ENCODE measurements around the gene NACA2. TPM values are rescaled to one million over a fixed set of nuclear protein-coding genes. Genes with fewer than 3 reads are reported as not detected.

The NACA2 gene
- total and polyA plus RNA-seq, 4 donors, result 0.08 to 0.32 TPM; not detected in 2

DNA sequence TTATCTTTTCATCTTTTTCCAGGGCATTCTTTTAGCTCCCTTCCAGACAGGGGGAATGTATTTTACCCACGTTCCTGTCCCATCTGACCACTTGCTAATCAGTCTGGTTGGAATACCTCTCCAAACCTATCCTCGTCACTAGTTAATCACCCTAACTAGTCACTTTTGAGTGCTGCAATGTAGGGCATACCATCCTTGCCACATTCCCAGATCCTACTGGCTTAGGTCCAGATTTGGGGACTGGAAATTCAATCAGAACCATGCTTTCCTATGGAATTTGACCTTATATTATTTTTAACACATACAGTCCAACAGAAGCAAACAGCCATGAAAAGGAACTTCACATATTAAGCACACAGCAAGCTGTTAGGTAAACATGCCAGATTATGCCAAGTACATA lies 29.7 kb downstream of the NACA2 start (continued):
- TF ChIP-seq REST (IDR thresholded peaks at IDR 0.05) (no peak), EGR1 (IDR thresholded peaks at IDR 0.05; ENCODE audit: low read depth in 2 of 2) (no peak), MAX (IDR thresholded peaks at IDR 0.05) (no peak), RXRA (IDR thresholded peaks at IDR 0.05) (no peak)

- 89% methylated on average over 6 of the region's 6 CpGs for WGBS
Observed at GRCh38 chr17:61560071-61560470, 30.9 kb downstream of the NACA2 start.

GRCh38 chr17:61556224-61557188 lies 34.5 kb downstream of the NACA2 start:
- no peak overlapping the region for H3K4me3 ChIP-seq (ENCODE audit: low read depth in 1 of 3, low read length in 3 of 3)
- no peak overlapping the region for H3K9ac ChIP-seq (ENCODE audit: low read depth in 1 of 2, low read length in 2 of 2)
- no peaks in the 10 kb centered on the region for H3K4me1 ChIP-seq (ENCODE audit: control insufficient read depth in 4 of 4, insufficient read depth in 4 of 4, low read length in 3 of 4)
- no peak for TF ChIP-seq FOXA2 (IDR thresholded peaks at IDR 0.05)
- no peak for TF ChIP-seq REST (IDR thresholded peaks at IDR 0.05)
- TF ChIP-seq FOXA1 (IDR thresholded peaks at IDR 0.05), result no peak
- no peak for TF ChIP-seq RXRA (IDR thresholded peaks at IDR 0.05)
- no peak for TF ChIP-seq TAF1 (conservative IDR thresholded peaks at IDR 0.05)
- TF ChIP-seq, protein P1, sequence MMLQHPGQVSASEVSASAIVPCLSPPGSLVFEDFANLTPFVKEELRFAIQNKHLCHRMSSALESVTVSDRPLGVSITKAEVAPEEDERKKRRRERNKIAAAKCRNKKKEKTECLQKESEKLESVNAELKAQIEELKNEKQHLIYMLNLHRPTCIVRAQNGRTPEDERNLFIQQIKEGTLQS (IDR thresholded peaks at IDR 0.05), result no peak
- H3K9me3 ChIP-seq (ENCODE audit: control insufficient read depth in 4 of 4, low read length in 3 of 4), result no peaks in the 10 kb centered on the region
- no peaks in the 10 kb centered on the region for H3K36me3 ChIP-seq (ENCODE audit: control insufficient read depth in 4 of 4, insufficient read depth in 3 of 4, low read depth in 1 of 4, low read length in 3 of 4)
- H3K27me3 ChIP-seq (ENCODE audit: control insufficient read depth in 4 of 4, insufficient read depth in 4 of 4, low read length in 3 of 4), result peaks cover 0 to 2% (median 0%) of the 10 kb centered on the region in 4 donors
- no peak for DNase-seq (ENCODE audit: low spot score)
- no peak overlapping the region for H3K27ac ChIP-seq (ENCODE audit: low read depth in 1 of 2, low read length in 2 of 2)
- 61% methylated on average over 10 of the region's 10 CpGs for WGBS

More at GRCh38 chr17:61560071-61560470, 30.9 kb downstream of the NACA2 start:
- H3K27me3 ChIP-seq (ENCODE audit: control insufficient read depth in 4 of 4, insufficient read depth in 4 of 4, low read length in 3 of 4), result no peaks in the 10 kb centered on the region
- no peak overlapping the region for H3K4me3 ChIP-seq (ENCODE audit: low read depth in 1 of 3, low read length in 3 of 3)
- DNase-seq (ENCODE audit: low spot score), result no peak
- H3K4me1 ChIP-seq (ENCODE audit: control insufficient read depth in 4 of 4, insufficient read depth in 4 of 4, low read length in 3 of 4), result no peaks in the 10 kb centered on the region
- no peak overlapping the region for H3K27ac ChIP-seq (ENCODE audit: low read depth in 1 of 2, low read length in 2 of 2)
- no peaks in the 10 kb centered on the region for H3K36me3 ChIP-seq (ENCODE audit: control insufficient read depth in 4 of 4, insufficient read depth in 3 of 4, low read depth in 1 of 4, low read length in 3 of 4)
- no peak for TF ChIP-seq HNF4A (conservative IDR thresholded peaks at IDR 0.05)
- TF ChIP-seq MAX (IDR thresholded peaks at IDR 0.05), result no peak
- TF ChIP-seq FOXA2 (IDR thresholded peaks at IDR 0.05), result no peak
- TF ChIP-seq GABPA (IDR thresholded peaks at IDR 0.05 in 1 of 2, conservative IDR thresholded peaks at IDR 0.05 in 1 of 2), result no peak
- no peak for TF ChIP-seq FOXA1 (IDR thresholded peaks at IDR 0.05)
- no peak for TF ChIP-seq JUND (IDR thresholded peaks at IDR 0.05)
- no peak for TF ChIP-seq SP1 (IDR thresholded peaks at IDR 0.05)
- TF ChIP-seq EGR1 (IDR thresholded peaks at IDR 0.05; ENCODE audit: low read depth in 2 of 2), result no peak
- TF ChIP-seq HNF4G (IDR thresholded peaks at IDR 0.05), result no peak
- TF ChIP-seq, protein P2, sequence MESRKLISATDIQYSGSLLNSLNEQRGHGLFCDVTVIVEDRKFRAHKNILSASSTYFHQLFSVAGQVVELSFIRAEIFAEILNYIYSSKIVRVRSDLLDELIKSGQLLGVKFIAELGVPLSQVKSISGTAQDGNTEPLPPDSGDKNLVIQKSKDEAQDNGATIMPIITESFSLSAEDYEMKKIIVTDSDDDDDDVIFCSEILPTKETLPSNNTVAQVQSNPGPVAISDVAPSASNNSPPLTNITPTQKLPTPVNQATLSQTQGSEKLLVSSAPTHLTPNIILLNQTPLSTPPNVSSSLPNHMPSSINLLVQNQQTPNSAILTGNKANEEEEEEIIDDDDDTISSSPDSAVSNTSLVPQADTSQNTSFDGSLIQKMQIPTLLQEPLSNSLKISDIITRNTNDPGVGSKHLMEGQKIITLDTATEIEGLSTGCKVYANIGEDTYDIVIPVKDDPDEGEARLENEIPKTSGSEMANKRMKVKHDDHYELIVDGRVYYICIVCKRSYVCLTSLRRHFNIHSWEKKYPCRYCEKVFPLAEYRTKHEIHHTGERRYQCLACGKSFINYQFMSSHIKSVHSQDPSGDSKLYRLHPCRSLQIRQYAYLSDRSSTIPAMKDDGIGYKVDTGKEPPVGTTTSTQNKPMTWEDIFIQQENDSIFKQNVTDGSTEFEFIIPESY (IDR thresholded peaks at IDR 0.05), result no peak
- no peaks in the 10 kb centered on the region for H3K9me3 ChIP-seq (ENCODE audit: control insufficient read depth in 4 of 4, low read length in 3 of 4)
- H3K9ac ChIP-seq (ENCODE audit: low read depth in 1 of 2, low read length in 2 of 2), result no peak overlapping the region
